ENCODE data around the gene DLGAP4.
"Not testable (repeated sequence)": the region's sequence is repeated elsewhere in the genome, so short reads cannot be mapped to it uniquely, and the experiment has no call there.

Gene DLGAP4

GRCh38 chr20:36374995-36375394 lies 68.9 kb downstream of the DLGAP4 start:
- Histone ChIP-seq H3K27ac (ENCODE audit: low read depth, low read length) (no peak overlapping the region), H3K4me3 (ENCODE audit: insufficient read depth, low read length, poor library complexity, severe bottlenecking) (no peak overlapping the region), H3K9me3 (ENCODE audit: insufficient read depth, low read length) (no peaks in the 10 kb centered on the region), H3K4me2 (ENCODE audit: low read depth, low read length, poor library complexity, severe bottlenecking) (no peak overlapping the region), H3K9me2 (replicated peaks; ENCODE audit: insufficient read depth, low read length) (no peaks in the 10 kb centered on the region), H3K36me3 (ENCODE audit: low read length) (no peaks in the 10 kb centered on the region), H2AFZ (ENCODE audit: low read depth, low read length, severe bottlenecking) (no peak overlapping the region), H3F3A (ENCODE audit: insufficient read depth) (no peaks in the 10 kb centered on the region), H3K79me2 (ENCODE audit: insufficient read depth, low read length) (no peaks in the 10 kb centered on the region), H3K27me3 (ENCODE audit: low read length) (no peaks in the 10 kb centered on the region), H3K9ac (ENCODE audit: low read length) (no peak overlapping the region), H4K20me1 (ENCODE audit: low read depth, low read length) (no peaks in the 10 kb centered on the region)
- TF ChIP-seq CTCF (IDR thresholded peaks at IDR 0.05; ENCODE audit: insufficient read depth, low read length, poor library complexity, severe bottlenecking) (no peak), EZH2phosphoT487 (conservative IDR thresholded peaks at IDR 0.05; ENCODE audit: low read length) (no peak)

- Histone ChIP-seq H3K9me2 (replicated peaks; ENCODE audit: insufficient read depth, low read length) (no peaks in the 10 kb centered on the region), H3K9ac (ENCODE audit: low read length) (no peak overlapping the region), H3K4me2 (ENCODE audit: low read depth, low read length, poor library complexity, severe bottlenecking) (no peak overlapping the region), H4K20me1 (ENCODE audit: low read depth, low read length) (no peaks in the 10 kb centered on the region), H2AFZ (ENCODE audit: low read depth, low read length, severe bottlenecking) (no peak overlapping the region), H3K79me2 (ENCODE audit: insufficient read depth, low read length) (no peaks in the 10 kb centered on the region), H3K27ac (ENCODE audit: low read depth, low read length) (no peak overlapping the region), H3K27me3 (ENCODE audit: low read length) (no peaks in the 10 kb centered on the region), H3K4me3 (ENCODE audit: insufficient read depth, low read length, poor library complexity, severe bottlenecking) (no peak overlapping the region), H3K9me3 (ENCODE audit: insufficient read depth, low read length) (no peaks in the 10 kb centered on the region), H3F3A (ENCODE audit: insufficient read depth) (no peaks in the 10 kb centered on the region), H3K36me3 (ENCODE audit: low read length) (no peaks in the 10 kb centered on the region)
- TF ChIP-seq CTCF (IDR thresholded peaks at IDR 0.05; ENCODE audit: insufficient read depth, low read length, poor library complexity, severe bottlenecking), result no peak
- no peak for TF ChIP-seq EZH2phosphoT487 (conservative IDR thresholded peaks at IDR 0.05; ENCODE audit: low read length)
Observed at GRCh38 chr20:36377348-36378326, 71.5 kb downstream of the DLGAP4 start.

DNA sequence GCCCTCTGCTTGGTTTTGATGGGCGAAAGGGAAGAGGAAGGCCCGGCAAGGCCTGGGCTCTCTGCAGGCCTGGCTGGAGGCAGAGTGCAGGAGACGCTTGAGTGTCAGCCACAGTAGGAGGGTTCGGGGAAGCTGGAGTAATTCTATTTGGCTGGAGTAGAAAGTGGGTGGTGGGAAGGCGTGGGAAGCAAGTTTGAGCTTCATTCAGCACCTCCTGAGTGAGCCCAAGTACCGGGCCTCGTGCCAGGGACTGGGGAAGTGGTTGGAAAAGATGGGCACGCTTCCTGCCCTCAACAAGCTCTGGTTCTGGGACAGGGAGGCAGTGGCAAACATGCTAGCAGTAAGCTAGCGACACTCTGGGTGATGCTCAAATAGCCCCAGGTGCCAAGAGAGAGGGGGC lies 72.5 kb downstream of the DLGAP4 start:
- Histone ChIP-seq H3K36me3 (ENCODE audit: low read length) (no peaks in the 10 kb centered on the region), H3K27ac (ENCODE audit: low read depth, low read length) (no peak overlapping the region), H3K79me2 (ENCODE audit: insufficient read depth, low read length) (no peaks in the 10 kb centered on the region), H3K4me2 (ENCODE audit: low read depth, low read length, poor library complexity, severe bottlenecking) (no peak overlapping the region), H3F3A (ENCODE audit: insufficient read depth) (no peaks in the 10 kb centered on the region), H3K9me3 (ENCODE audit: insufficient read depth, low read length) (no peaks in the 10 kb centered on the region), H2AFZ (ENCODE audit: low read depth, low read length, severe bottlenecking) (no peak overlapping the region), H3K27me3 (ENCODE audit: low read length) (no peaks in the 10 kb centered on the region), H4K20me1 (ENCODE audit: low read depth, low read length) (no peaks in the 10 kb centered on the region), H3K4me3 (ENCODE audit: insufficient read depth, low read length, poor library complexity, severe bottlenecking) (no peak overlapping the region), H3K9ac (ENCODE audit: low read length) (no peak overlapping the region), H3K9me2 (replicated peaks; ENCODE audit: insufficient read depth, low read length) (no peaks in the 10 kb centered on the region)
- no peak for TF ChIP-seq CTCF (IDR thresholded peaks at IDR 0.05; ENCODE audit: insufficient read depth, low read length, poor library complexity, severe bottlenecking)
- no peak for TF ChIP-seq EZH2phosphoT487 (conservative IDR thresholded peaks at IDR 0.05; ENCODE audit: low read length)

DNA sequence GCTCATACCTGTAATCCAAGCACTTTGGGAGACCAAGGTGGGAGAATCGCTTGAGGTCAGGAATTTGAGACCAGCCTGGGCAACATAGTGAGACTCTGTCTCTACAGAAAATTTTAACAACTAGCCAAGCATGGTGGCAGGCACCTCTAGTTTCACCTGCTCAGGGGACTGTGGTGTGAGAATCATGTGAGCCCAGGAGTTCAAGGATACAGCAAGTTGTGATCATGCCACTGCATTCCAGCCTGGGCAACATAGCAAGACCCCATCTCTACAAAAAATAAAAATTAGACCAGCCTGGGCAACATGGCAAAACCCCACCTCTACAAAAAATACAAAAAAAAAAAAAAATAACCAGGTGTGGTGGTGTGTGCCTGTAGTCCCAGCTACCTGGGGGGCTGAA lies 73.8 kb downstream of the DLGAP4 start:
- not testable (repeated sequence) for H3K36me3 ChIP-seq (ENCODE audit: low read length); H3K79me2 ChIP-seq (ENCODE audit: insufficient read depth, low read length); H3F3A ChIP-seq (ENCODE audit: insufficient read depth); H3K4me2 ChIP-seq (ENCODE audit: low read depth, low read length, poor library complexity, severe bottlenecking); H4K20me1 ChIP-seq (ENCODE audit: low read depth, low read length); H3K27me3 ChIP-seq (ENCODE audit: low read length); H3K9me2 ChIP-seq (replicated peaks; ENCODE audit: insufficient read depth, low read length); H3K9ac ChIP-seq (ENCODE audit: low read length); H2AFZ ChIP-seq (ENCODE audit: low read depth, low read length, severe bottlenecking); H3K4me3 ChIP-seq (ENCODE audit: insufficient read depth, low read length, poor library complexity, severe bottlenecking); H3K9me3 ChIP-seq (ENCODE audit: insufficient read depth, low read length); H3K27ac ChIP-seq (ENCODE audit: low read depth, low read length)
